Amygdala (tissue), 56 donors: Measurements from ENCODE around the gene ADAMTS15.

Experiments used
- DNase-seq, 56 donors: peaks; one replicate each; lab custom pipeline; 2025; lab: John Stamatoyannopoulos, UW

Gene ADAMTS15

DNA sequence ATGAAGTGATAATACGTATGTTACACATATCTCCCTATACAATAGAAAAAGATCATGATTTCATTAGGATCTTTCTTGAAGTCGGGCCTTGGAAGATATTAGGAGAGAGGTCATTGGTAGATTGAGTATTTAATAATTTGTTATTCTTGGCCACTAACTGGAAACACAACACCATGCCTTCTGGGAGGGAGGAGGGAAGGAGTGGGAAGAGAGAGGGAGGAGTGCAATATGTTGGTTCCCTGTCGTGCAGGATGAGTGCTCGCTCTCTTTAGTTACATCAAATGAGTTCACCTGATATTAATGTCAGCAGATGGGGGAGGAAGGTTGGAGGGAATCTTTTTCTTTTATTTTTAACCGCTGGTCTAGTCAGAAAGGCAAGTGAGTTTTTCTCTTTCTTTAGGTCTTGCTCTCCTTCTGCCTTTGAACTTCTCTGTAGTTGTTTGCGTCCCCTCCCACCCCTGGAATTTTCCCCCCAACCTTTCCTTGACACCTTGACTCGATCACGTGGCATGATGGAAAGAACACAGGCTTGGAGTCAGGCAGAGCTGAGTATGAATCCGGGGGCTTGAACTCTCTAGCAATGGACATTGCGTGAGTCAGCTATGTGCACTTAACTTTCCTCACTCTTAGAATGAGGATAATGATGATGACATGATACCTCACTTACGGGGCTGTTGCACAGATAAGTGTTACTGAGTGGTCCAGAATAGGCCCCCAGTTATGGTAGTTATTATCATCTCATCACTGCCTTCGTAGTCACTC lies 6.2 kb downstream of the ADAMTS15 start:
- no peak for DNase-seq

DNA sequence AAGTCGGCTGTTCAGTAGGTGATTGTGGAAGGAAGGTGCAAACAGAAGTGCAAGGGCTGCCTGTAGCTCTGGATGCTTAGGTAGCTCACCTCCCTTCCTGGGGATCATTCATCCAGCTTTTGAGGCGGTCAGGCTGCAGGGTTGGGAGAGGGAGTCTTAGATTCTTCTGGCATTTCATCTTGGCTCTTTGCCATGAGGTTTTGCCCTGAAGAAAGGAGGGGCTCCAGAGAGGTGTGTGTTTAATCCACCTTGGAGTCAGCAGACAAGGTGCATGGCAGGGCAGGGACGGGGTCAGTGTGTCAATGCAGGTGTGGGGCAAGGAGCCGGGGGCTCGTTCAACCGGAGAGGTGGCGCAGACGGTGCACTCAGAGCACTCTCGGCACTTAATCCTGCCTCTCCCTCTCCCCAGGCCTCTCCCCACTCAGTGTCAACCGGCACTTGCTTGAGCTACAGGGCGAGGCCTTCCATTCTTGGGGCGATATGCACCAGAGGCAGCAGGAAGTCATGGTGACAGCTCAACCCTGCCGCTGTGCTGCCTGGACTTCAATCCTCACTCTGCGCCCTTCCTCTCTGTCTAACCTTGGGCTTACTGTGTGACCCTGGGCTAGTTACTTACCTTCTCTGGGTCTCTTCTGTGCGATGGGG lies 7.2 kb downstream of the ADAMTS15 start:
- no peak for DNase-seq

DNA sequence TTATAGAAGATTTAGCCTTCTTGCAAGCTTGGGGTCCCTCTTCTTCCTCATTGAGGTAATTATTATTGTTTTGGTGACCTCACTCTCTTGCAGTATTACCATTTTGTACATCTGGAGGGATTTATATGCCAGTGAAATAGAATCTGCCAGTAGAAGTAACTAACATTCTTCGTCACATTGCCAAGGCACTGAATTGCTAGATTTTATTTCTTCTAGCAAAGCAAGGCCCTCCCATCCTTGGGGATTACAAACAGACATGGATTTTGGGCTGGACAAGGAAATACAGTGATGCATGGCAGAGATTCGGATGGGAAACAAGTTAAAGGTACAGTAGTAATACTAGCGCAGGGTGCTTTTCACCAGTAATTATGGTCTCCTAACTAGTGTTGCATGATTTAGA lies 7.8 kb downstream of the ADAMTS15 start:
- no peak for DNase-seq

DNA sequence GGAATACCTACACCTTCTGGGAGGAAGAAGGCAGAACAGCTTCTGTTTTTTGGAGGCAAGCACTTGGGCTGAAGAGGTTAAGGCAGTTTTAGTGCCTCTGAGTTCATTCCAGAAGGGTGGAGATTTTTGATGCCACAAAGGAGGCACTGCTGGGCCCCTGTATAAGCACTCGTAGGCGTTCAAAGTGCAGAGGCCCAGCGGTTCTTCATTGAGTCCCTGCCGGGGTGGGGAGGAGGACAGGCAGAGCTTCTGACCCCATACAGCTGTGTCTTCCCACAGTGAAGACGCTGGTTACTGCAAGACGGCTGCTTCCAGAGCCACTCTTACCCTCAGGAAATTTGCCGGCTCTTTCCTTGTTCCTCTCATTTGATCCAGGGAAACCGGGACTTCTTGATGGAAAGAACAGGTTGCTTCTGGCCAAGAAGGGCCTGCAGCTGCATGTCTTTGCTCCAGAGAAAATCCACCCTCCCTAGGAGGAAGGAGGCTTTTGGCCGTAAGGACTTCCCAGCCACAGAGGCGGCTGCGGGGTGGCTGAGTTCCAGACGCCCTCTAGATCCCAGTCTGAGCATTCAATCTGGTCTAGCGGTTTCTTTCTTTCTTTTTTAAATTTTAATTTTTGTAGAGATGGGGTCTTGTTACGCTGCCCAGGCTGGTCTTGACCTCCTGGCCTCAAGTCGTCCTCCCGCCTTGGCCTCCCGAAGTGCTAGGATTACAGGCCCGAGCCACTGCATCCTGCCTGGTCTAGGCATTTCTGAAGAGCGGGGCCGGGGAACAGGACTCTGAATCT lies 9.4 kb downstream of the ADAMTS15 start:
- DNase-seq: no peak

DNA sequence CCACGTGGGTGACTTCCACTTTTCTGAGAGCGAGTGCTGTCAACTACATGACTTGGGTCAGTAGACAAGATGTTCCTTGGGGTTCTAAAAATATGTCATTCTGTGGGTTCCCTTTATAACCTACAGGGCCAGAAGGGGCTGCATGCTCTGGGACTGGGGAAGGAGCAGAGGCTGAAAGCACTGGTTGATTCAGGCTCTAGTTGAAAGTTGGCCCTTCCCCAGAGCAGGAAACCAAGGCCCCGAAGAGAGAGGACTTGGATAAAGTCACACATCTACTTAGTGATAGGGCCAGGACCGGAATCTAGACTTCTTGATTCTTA lies 9.9 kb downstream of the ADAMTS15 start:
- peak in 7 of 56 donors; percentile 4 to 67 (median 32) for DNase-seq

DNA sequence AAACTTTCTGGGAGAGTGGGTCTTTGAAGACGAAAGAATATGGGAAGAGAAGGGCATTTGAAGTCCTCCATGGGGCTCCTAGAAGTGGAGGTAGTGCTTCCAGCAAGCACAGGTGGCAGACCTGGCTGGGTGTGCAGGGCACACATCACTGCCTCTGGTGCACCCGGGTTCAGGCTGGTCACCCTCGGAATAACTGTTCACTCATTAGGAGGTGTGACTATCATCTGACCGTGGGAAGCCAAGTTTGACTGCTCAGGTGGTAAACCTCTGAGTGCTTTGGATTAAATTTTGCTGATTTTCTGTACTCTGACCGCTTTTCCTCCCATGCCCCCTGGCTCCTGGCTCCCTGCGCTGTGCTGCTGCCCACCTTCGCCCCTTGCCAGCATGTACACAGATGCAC lies 11.1 kb downstream of the ADAMTS15 start:
- DNase-seq: no peak

DNA sequence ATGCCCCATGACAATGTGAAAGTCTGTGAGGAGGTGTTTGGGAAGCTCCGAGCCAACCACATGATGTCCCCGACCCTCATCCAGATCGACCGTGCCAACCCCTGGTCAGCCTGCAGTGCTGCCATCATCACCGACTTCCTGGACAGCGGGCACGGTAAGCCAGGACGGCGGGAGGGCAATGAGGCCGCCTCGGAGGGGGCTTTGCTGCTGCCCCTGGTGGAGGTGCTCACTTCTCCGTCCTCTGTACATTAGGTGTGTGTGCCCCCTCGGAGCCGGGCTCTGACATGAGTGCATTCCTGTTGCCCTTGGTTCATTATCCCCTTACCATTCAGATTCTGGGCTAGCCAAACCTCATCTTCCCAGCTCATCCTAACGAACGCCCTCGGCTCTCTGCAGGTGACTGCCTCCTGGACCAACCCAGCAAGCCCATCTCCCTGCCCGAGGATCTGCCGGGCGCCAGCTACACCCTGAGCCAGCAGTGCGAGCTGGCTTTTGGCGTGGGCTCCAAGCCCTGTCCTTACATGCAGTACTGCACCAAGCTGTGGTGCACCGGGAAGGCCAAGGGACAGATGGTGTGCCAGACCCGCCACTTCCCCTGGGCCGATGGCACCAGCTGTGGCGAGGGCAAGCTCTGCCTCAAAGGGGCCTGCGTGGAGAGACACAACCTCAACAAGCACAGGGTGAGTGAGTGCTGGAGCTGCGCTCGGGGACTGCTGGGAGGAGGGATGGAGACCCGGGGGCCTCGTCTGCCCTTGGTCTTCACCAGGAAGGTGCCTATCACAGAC lies 13.8 kb downstream of the ADAMTS15 start:
- no peak for DNase-seq

DNA sequence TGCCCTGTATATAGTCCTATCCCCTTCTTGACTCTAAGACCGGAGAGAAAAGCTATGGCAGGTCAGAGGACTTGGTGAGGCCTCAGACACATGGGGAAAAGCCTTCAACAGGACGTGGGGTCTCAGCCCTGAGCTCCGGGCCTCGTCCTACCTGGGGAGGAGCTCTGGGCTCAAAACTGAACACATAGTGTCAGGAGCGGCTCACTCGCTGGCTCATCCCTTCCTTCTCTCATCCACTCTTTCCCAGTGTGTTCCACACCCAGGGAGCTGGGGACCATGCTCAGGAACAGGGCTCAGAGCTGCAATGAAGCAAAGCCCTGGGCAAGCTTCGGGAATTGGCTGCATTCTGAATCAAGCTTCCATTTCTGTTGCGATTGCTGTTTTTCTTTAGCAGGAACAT lies 14.5 kb downstream of the ADAMTS15 start:
- DNase-seq: no peak

DNA sequence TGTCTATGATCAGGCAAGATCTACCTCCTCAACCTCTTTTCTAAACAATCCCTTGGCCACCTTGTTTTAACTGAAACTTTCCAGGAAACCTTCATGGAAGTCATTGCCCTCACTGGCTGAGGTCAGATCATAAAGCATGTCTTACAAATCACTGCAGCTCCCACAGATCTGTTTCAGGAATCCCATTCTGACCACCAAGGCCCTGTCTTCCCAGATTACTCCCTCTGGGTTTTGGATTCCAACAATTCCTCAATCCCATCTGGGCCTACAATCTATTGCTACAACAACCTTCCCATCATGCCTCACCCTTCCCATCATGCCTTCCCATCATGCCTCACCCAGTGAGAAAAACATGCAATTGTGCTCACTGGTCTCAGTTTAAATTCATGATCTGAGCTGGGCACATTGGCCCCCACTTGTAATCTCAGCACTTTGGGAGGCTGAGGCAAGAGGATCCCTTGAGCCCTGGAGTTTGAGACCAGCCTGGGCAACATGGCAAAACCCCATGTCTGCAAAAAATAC lies 15.9 kb downstream of the ADAMTS15 start:
- DNase-seq: no peak

DNA sequence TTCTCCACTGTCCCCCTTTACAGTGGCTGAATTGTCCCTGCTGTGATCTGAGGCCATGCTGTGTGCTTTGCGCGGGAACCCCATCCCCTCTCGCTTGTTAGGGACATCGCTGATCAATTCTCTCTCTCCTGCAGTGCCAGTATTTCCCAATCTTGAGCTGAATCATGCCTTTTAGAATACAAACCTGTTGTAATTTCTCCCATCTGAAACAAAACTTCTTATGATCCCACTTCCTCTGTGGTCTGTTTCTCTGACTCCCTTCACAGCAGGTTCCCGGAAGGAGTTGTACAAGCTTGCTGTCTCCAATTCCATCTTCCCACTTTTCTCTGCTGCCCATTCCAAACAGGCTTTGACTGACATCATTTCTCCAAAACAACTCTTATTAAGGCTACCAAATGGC lies 16.8 kb downstream of the ADAMTS15 start:
- no peak for DNase-seq

DNA sequence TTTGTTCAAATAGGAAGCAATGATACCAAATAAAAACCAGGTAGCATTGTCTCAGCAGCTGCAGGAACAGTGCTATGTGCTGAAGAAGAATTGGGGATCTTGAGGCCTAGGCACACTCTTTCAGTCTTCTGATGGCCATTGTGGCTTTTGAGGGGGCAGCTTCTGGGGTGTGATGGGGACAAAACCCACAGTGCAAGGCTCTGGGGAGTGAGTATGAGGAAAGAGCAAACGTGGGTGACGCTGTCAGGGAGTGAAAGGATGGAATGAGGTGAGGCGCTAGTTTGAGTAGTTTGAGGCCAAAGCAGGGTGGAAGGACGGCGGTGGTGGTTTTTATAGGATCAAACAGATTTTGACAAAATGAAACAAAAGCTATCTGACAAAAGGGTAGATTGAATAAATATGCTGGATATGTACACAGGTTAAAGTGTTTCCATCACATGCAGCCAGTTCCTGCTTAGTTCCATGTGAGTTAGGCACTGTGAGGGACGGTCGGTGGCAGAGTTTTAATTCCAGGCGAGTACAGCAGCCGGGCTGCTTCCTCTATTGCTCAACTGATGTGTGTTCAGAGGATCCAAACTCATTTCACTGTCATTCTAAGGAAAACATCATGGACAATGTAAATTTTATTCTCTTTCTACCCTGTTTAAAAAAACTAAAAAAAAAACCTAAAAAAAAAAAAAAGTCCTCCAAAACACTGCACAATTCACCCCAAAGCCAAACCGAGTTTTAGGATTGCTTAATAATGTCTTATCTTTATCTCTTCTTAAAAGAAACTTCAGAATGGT lies 18.9 kb downstream of the ADAMTS15 start:
- DNase-seq: no peak

DNA sequence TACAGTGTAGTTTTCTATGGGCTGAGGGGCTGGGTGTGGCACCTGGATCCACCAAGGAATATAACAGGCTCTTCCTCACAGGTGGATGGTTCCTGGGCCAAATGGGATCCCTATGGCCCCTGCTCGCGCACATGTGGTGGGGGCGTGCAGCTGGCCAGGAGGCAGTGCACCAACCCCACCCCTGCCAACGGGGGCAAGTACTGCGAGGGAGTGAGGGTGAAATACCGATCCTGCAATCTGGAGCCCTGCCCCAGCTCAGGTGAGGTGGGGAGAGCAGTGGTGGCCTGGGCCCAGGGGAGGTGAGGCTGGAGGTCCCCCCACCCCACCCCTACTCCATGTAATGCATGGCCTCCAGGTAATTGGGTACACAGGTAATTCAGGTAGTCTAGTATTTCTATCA lies 20.7 kb downstream of the ADAMTS15 start:
- DNase-seq: no peak

DNA sequence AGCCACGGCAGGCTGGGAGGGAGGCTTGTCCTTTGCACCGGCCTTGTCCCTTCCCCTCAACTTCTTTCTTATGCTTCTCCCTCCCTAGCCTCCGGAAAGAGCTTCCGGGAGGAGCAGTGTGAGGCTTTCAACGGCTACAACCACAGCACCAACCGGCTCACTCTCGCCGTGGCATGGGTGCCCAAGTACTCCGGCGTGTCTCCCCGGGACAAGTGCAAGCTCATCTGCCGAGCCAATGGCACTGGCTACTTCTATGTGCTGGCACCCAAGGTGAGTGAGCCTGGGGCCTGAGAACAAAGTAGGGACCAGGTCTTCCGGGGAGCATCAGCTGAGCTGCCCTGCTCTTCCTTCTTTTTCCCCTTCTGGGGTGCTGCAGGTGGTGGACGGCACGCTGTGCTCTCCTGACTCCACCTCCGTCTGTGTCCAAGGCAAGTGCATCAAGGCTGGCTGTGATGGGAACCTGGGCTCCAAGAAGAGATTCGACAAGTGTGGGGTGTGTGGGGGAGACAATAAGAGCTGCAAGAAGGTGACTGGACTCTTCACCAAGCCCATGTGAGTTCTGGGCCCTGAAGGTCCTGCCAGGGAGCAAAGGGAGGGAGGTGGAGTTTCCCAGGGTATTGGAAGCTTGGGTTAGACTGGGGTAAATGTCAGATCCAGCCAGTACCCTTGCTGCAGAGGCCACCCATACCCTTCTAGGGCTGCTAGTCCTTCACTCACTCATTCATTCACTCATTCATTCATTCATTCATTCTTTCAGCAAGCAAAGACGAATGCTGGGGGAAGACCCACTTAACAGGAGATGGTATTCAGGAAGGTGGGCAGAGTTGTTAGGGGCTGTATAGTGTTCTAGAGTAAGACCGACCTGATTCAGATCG lies 22.6 kb downstream of the ADAMTS15 start:
- DNase-seq: no peak

DNA sequence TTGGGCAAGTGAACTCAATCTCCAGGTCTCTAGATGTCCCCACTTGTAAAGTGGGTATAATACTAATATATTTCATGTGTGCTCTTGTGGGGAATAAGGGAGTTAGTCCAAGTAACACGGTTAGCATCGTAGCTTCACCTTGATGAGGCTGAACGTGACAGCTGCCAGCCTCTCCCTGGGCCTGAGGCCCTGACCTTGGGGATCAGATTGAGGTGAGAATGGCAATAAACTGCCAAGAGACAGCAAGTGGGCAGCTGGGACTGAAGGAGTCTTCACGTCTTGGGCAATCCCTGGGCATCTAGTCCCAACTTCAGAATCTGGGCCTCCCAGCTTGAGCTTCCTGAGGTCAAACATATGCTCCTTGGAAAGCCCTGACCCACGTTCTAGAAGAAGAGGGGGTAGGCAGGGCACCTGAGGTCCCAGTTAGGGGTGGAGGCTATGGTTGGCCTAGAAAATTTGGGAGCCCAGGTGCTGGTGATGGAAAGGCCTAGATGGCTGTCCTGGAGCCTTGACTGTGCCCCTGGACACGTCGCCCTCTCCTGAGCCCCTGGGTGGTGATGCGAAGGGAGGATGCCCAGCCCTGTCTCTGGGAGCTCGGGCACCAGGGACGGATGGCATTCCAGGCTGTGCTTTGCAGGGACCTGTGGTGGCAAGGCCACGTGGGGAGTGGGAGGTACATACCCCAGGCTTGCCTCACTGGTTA lies 23.4 kb downstream of the ADAMTS15 start:
- no peak for DNase-seq

DNA sequence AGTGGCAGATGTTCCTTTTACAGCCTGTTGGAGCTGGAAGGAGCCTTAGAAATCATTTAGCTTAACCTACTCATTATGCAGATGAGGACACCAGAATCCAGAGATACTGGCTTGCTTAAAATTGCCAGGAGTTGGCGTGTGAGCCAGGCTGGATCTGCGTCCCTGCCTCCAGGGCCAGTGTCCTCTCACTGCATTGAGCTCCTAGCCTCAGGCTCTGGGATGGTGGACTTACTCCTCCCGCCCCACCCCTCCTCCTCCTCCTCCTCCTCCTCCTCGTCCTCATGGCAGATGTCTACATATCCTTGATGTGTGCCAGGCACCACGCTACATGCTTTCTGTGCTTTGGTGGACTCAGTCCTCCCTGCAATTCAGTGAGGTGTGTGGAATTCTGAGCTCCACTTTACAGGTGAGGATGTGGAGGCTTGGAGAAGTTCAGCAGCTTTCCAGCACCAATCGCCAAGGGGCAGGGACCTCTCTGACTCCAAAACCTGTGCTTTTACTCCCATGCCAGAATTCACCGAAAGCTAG lies 24.1 kb downstream of the ADAMTS15 start:
- no peak for DNase-seq

DNA sequence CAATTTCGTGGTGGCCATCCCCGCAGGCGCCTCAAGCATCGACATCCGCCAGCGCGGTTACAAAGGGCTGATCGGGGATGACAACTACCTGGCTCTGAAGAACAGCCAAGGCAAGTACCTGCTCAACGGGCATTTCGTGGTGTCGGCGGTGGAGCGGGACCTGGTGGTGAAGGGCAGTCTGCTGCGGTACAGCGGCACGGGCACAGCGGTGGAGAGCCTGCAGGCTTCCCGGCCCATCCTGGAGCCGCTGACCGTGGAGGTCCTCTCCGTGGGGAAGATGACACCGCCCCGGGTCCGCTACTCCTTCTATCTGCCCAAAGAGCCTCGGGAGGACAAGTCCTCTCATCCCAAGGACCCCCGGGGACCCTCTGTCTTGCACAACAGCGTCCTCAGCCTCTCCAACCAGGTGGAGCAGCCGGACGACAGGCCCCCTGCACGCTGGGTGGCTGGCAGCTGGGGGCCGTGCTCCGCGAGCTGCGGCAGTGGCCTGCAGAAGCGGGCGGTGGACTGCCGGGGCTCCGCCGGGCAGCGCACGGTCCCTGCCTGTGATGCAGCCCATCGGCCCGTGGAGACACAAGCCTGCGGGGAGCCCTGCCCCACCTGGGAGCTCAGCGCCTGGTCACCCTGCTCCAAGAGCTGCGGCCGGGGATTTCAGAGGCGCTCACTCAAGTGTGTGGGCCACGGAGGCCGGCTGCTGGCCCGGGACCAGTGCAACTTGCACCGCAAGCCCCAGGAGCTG lies 24.8 kb downstream of the ADAMTS15 start:
- no peak for DNase-seq

DNA sequence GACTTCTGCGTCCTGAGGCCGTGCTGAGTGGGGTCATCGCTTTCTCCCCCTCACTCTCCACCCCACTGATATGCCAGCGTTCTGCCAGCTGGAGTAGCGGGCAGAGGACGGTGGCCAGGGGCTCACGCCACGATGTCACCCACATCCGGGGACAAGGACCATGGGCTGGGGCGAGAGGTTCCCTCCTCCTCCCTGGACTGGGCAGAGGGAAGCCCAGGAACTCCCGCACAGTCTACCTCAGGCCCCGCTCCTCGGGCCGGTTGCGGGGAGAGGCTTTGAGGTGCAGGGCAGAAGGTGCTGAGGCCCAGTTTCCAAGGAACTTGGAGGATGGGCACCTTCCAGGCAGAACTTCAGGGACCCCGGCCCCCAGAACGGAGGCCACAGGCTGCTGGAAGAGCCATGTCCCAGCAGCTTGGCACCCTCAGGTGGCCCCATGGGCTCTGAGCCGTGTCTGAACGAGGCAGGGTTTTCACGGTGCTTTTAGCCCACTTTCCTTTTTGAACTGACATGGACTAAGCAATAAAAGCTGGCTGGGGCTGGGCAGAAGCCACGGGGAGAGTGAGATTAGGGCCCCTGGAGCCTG lies 25.4 kb downstream of the ADAMTS15 start:
- DNase-seq: no peak
